ENCODE measurements around the gene KIAA1958.

- TF ChIP-seq EZH2phosphoT487 (IDR thresholded peaks at IDR 0.05; ENCODE audit: borderline replicate concordance, low read depth), result no peak
- TF ChIP-seq, protein P1, sequence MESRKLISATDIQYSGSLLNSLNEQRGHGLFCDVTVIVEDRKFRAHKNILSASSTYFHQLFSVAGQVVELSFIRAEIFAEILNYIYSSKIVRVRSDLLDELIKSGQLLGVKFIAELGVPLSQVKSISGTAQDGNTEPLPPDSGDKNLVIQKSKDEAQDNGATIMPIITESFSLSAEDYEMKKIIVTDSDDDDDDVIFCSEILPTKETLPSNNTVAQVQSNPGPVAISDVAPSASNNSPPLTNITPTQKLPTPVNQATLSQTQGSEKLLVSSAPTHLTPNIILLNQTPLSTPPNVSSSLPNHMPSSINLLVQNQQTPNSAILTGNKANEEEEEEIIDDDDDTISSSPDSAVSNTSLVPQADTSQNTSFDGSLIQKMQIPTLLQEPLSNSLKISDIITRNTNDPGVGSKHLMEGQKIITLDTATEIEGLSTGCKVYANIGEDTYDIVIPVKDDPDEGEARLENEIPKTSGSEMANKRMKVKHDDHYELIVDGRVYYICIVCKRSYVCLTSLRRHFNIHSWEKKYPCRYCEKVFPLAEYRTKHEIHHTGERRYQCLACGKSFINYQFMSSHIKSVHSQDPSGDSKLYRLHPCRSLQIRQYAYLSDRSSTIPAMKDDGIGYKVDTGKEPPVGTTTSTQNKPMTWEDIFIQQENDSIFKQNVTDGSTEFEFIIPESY (IDR thresholded peaks at IDR 0.05; ENCODE audit: borderline replicate concordance, low read depth), result no peak
These were observed 161.0 kb downstream of the KIAA1958 start for GRCh38 chr9:112647596-112647995.
